Measurements from ENCODE around the gene SP100.

DNA sequence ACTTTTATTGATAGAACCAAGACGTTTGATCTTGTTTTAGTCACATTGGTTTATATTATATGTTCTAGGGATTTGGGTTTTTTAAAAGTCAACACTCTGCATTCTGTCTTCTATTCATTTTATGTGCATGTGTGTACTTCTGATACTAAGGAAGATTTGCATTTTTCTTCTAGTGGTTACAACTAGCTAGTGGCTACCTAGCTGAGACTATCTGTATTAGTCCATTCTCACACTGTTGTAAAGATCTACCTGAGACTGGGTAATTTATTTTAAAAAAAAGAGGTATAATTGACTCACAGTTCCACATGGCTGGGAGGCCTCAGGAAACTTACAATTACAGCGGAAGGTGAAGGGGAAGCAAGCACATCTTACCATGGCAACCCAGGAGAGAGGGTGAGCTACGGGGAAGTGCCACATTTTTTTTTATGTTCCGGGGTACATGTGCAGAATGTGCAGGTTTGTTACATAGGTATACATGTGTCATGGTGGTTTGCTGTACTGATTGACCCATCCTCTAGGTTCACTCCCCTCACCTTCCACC is 69.9 kb downstream of the SP100 start:
- TF ChIP-seq, protein P1, sequence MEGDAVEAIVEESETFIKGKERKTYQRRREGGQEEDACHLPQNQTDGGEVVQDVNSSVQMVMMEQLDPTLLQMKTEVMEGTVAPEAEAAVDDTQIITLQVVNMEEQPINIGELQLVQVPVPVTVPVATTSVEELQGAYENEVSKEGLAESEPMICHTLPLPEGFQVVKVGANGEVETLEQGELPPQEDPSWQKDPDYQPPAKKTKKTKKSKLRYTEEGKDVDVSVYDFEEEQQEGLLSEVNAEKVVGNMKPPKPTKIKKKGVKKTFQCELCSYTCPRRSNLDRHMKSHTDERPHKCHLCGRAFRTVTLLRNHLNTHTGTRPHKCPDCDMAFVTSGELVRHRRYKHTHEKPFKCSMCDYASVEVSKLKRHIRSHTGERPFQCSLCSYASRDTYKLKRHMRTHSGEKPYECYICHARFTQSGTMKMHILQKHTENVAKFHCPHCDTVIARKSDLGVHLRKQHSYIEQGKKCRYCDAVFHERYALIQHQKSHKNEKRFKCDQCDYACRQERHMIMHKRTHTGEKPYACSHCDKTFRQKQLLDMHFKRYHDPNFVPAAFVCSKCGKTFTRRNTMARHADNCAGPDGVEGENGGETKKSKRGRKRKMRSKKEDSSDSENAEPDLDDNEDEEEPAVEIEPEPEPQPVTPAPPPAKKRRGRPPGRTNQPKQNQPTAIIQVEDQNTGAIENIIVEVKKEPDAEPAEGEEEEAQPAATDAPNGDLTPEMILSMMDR (IDR thresholded peaks at IDR 0.05), result no peak
- no peak for TF ChIP-seq POLR2A (IDR thresholded peaks at IDR 0.05)
